HEK293 (cell line): Measurements from ENCODE around the gene C3orf80.

Source experiments
- CTCF ChIA-PET: fragments of 350-600 bp; formaldehyde crosslinking; extraction: SDS; loops from one replicate; lab custom pipeline; 2021; ENCODE audit warnings: antibody characterized with exemption; lab: Yijun Ruan, JAX
- POLR2A ChIA-PET: fragments of 300-600 bp; formaldehyde crosslinking; extraction: SDS; loops from one replicate; lab custom pipeline; 2020; ENCODE audit warnings: antibody characterized with exemption, inconsistent platforms; lab: Yijun Ruan, JAX
- H3K27ac ChIP-seq: fragments of 200-500 bp; sonication (Bioruptor generic); 2 replicates; pipeline ENCODE4 v1.5.1; 2014; ENCODE audit warnings: low read depth, low read length, control low read depth, inconsistent platforms; ENCODE audit errors: extremely low read depth
- H3K36me3 ChIP-seq, 2 experiments: fragments of 200-500 bp in 1 of 2; sonication (Bioruptor generic) in 1 of 2; 1 replicate in 1 of 2; 2 replicates in 1 of 2; pipeline ENCODE4 v1.5.1; 2014 to 2017; ENCODE audit warnings: inconsistent platforms in 2 of 2, low read length in 2 of 2; ENCODE audit not compliant: control insufficient read depth in 2 of 2, insufficient read depth in 1 of 2
- H3K4me1 ChIP-seq: fragments of 200-500 bp; sonication (Bioruptor generic); 2 replicates; pipeline ENCODE4 v1.5.1; 2014; ENCODE audit warnings: mild to moderate bottlenecking, low read length, inconsistent platforms; ENCODE audit not compliant: control insufficient read depth, insufficient read depth
- H3K4me3 ChIP-seq: 2 replicates; pipeline ENCODE4 v1.5.1; 2011; ENCODE audit warnings: low read depth, mild to moderate bottlenecking, control low read depth, low read length, moderate library complexity
- H3K9me3 ChIP-seq: fragments of 200-500 bp; sonication (Bioruptor generic); 2 replicates; pipeline ENCODE4 v1.5.1; 2014; ENCODE audit warnings: low read depth, low read length, inconsistent platforms; ENCODE audit not compliant: control insufficient read depth, insufficient read depth
- GLI2 ChIP-seq: fragments of 450-650 bp; formaldehyde crosslinking; IDR thresholded peaks from 2 replicates; pipeline ENCODE4; 2017; ENCODE audit warnings: missing biosample characterization, missing genetic modification characterization, low read depth, borderline replicate concordance
- MYNN ChIP-seq: fragments of 450-650 bp; formaldehyde crosslinking; IDR thresholded peaks from 2 replicates; pipeline ENCODE4 v1.5.1; 2016; ENCODE audit warnings: missing biosample characterization, missing genetic modification characterization, borderline replicate concordance
- PRDM10 ChIP-seq: fragments of 450-650 bp; formaldehyde crosslinking; IDR thresholded peaks from 2 replicates; pipeline ENCODE4 v1.5.1; 2016; ENCODE audit warnings: missing biosample characterization, missing genetic modification characterization
- ZBTB21 ChIP-seq: fragments of 450-650 bp; formaldehyde crosslinking; IDR thresholded peaks from 2 replicates; pipeline ENCODE4 v1.5.1; 2017; ENCODE audit warnings: missing biosample characterization, missing genetic modification characterization
- ZBTB7A ChIP-seq: fragments of 450-650 bp; formaldehyde crosslinking; IDR thresholded peaks from 2 replicates; pipeline ENCODE4 v1.5.1; 2016; ENCODE audit warnings: low read depth, missing biosample characterization, missing genetic modification characterization
- ZNF10 ChIP-seq: fragments of 450-650 bp; formaldehyde crosslinking; IDR thresholded peaks from 2 replicates; pipeline ENCODE4 v1.5.1; 2017; ENCODE audit warnings: missing biosample characterization, missing genetic modification characterization
- ZNF146 ChIP-seq: fragments of 450-650 bp; formaldehyde crosslinking; IDR thresholded peaks from 2 replicates; pipeline ENCODE4 v1.5.1; 2016; ENCODE audit warnings: missing biosample characterization, missing genetic modification characterization
- ZNF155 ChIP-seq: fragments of 450-650 bp; formaldehyde crosslinking; IDR thresholded peaks from 2 replicates; pipeline ENCODE4 v1.5.1; 2016; ENCODE audit warnings: missing biosample characterization, missing genetic modification characterization
- ZNF248 ChIP-seq: fragments of 450-650 bp; formaldehyde crosslinking; IDR thresholded peaks from 2 replicates; pipeline ENCODE4 v1.5.1; 2017; ENCODE audit warnings: missing biosample characterization, missing genetic modification characterization
- ZNF280D ChIP-seq: fragments of 450-650 bp; formaldehyde crosslinking; IDR thresholded peaks from 2 replicates; pipeline ENCODE4 v1.5.1; 2016; ENCODE audit warnings: missing biosample characterization, missing genetic modification characterization
- ZNF530 ChIP-seq: fragments of 450-650 bp; formaldehyde crosslinking; IDR thresholded peaks from 2 replicates; pipeline ENCODE4 v1.5.1; 2016; ENCODE audit warnings: low read depth, missing biosample characterization, missing genetic modification characterization
- ZNF544 ChIP-seq: fragments of 450-650 bp; formaldehyde crosslinking; IDR thresholded peaks from 2 replicates; pipeline ENCODE4 v1.5.0; 2017; ENCODE audit warnings: missing biosample characterization, missing genetic modification characterization
- ZNF747 ChIP-seq: fragments of 450-650 bp; formaldehyde crosslinking; IDR thresholded peaks from 2 replicates; pipeline ENCODE4 v1.5.1; 2016; ENCODE audit warnings: missing biosample characterization, missing genetic modification characterization
- ZNF76 ChIP-seq: fragments of 450-650 bp; formaldehyde crosslinking; IDR thresholded peaks from 2 replicates; pipeline ENCODE4; 2016; ENCODE audit warnings: low read depth, missing biosample characterization, missing genetic modification characterization, borderline replicate concordance

Gene C3orf80

DNA sequence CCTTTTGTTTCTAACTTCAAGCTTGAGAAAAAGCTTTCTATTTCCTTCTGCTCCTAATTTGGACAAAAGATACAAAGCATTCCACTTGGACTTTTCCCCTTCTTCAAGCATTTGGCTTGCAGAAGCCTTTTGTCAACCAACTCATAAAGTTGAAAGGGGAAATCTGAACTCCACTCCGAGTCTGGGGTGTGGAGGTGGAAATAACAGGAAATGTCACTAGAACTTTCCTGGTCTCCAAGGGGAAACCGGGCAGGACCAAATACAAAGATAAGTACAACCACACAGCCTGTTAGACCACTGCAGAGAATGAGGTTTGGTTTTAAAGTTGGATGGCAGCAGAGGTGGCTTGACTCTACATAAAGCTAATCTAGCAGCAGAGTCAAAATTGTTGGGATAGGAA, 4.2 kb upstream of the C3orf80 start:
- no peak for TF ChIP-seq ZNF76 (tag by site-specific recombination)
- no peak for TF ChIP-seq ZNF544 (tag by site-specific recombination)
- TF ChIP-seq ZBTB7A: no peak
- no peak for TF ChIP-seq ZNF146 (tag by site-specific recombination)
- TF ChIP-seq PRDM10: no peak
- TF ChIP-seq ZNF747 (tag by site-specific recombination): no peak
- TF ChIP-seq ZNF10 (tag by site-specific recombination): no peak
- TF ChIP-seq ZNF280D (tag by site-specific recombination): no peak
- no peak for TF ChIP-seq MYNN
- TF ChIP-seq ZNF155 (tag by site-specific recombination): no peak
- TF ChIP-seq ZNF248 (tag by site-specific recombination): no peak
- no peak for TF ChIP-seq ZBTB21 (tag by site-specific recombination)
- TF ChIP-seq ZNF530 (tag by site-specific recombination): no peak
- ChIA-PET CTCF (no interaction called here), POLR2A (no interaction called here)
- no peaks in the 10 kb centered on the region for H3K4me1 ChIP-seq
- no peaks in the 10 kb centered on the region for H3K9me3 ChIP-seq
- no peak overlapping the region for H3K4me3 ChIP-seq
- H3K27ac ChIP-seq: no peak overlapping the region
- H3K36me3 ChIP-seq: no peaks in the 10 kb centered on the region

- H3K4me3 ChIP-seq: no peak overlapping the region
- ChIA-PET POLR2A (interaction anchor here (0.7 kb wide), 1 partner anchor 225 kb away, joined by 3 read pairs; the partner anchor contains the start of gene TRIM59), CTCF (no interaction called here)
- no peaks in the 10 kb centered on the region for H3K4me1 ChIP-seq
- no peak for TF ChIP-seq GLI2 (tag by site-specific recombination)
- TF ChIP-seq PRDM10: 0 out of 2 replicates have a peak, but pooled peaks have one; percentile 19
- H3K9me3 ChIP-seq: no peaks in the 10 kb centered on the region
- H3K36me3 ChIP-seq: no peaks in the 10 kb centered on the region
- no peak overlapping the region for H3K27ac ChIP-seq
Observed at GRCh38 chr3:160224256-160224655, 966 bp upstream of the C3orf80 start.
